Thyroid gland (tissue), 4 donors: ENCODE results near the gene EFHB. TPM values are rescaled to one million over a fixed set of nuclear protein-coding genes. Genes with fewer than 3 reads are reported as not detected.

ENCODE experiments used
- total RNA-seq, 4 donors: library from RNA; depleted of rRNA; stranded (reverse); fragments of >200 nt; gene quantifications; one replicate each; pipeline ENCODE4 v1.2.3, GENCODE V29; 2016

The EFHB gene
- total RNA-seq, 4 donors from 2014 or later: 0.33 to 2.6 (median 1.7) TPM

Other genes starting within 250 kb of the EFHB start
- 100 to 1,000 TPM in 1 of 4 donors, 10 to 100 TPM in 3; 76.8 to 109 (median 85.5) TPM for gene RAB5A, start 12.9 kb upstream of the EFHB start, total RNA-seq
- gene PP2D1, start 78.0 kb upstream of the EFHB start, total RNA-seq: not detected
- gene KAT2B, start 106.2 kb upstream of the EFHB start, total RNA-seq: 100 to 1,000 TPM in 1 of 4 donors, 10 to 100 TPM in 3; 57.2 to 122 (median 74.9) TPM